ENCODE data around the gene CALB2. TPM values are rescaled to one million over a fixed set of nuclear protein-coding genes. Genes with fewer than 3 reads are reported as not detected.
"Not testable (repeated sequence)": the region's sequence is repeated elsewhere in the genome, so short reads cannot be mapped to it uniquely, and the experiment has no call there.

Gene CALB2
- total and polyA plus RNA-seq, 2 donors (not counting 3 experiments of a cell fraction or from before 2014, with no cell fraction given): not detected

- dilution Hi-C loops (cut with MboI; ENCODE audit: extremely low pct_ligation_motif_present, low sequenced_read_pairs): no loop called here
- Histone ChIP-seq H3K36me3 (ENCODE audit: control insufficient read depth in 2 of 2, extremely low read depth in 1 of 2, insufficient read depth in 2 of 2, low read length in 2 of 2) (no peaks in the 10 kb centered on the region), H3K27ac (ENCODE audit: insufficient read depth, low read depth, low read length) (no peak overlapping the region), H3K4me1 (ENCODE audit: control insufficient read depth, extremely low read depth, insufficient read depth, low read length) (peaks cover 2% of the 10 kb centered on the region), H3K4me3 (replicated peaks in 1 of 3; ENCODE audit: insufficient read depth in 1 of 3, low read depth in 1 of 3, low read length in 3 of 3) (no peak overlapping the region), H4K20me1 (replicated peaks; ENCODE audit: control insufficient read depth, extremely low read depth, insufficient read depth, low read length) (no peaks in the 10 kb centered on the region), H2AFZ (ENCODE audit: low read depth, low read length) (no peak overlapping the region), H3K4me2 (ENCODE audit: insufficient read depth, low read length) (no peak overlapping the region), H3K79me2 (ENCODE audit: control insufficient read depth, insufficient read depth, low read length) (no peaks in the 10 kb centered on the region), H3K9ac (replicated peaks; ENCODE audit: extremely low read depth, insufficient read depth, low read length) (no peak overlapping the region), H3K27me3 (ENCODE audit: control insufficient read depth in 2 of 2, insufficient read depth in 2 of 2, low read length in 2 of 2) (no peaks in the 10 kb centered on the region), H3K9me1 (replicated peaks; ENCODE audit: control insufficient read depth, extremely low read depth, insufficient read depth, low read length) (no peaks in the 10 kb centered on the region), H3K9me3 (replicated peaks; ENCODE audit: control insufficient read depth, insufficient read depth, low read length) (no peaks in the 10 kb centered on the region)
- POLR2A ChIA-PET: no interaction called here
- intact Hi-C loops (cut with micrococcal nuclease): loop anchor here (5.0 kb wide), 1 partner anchor 584 kb away; no protein-coding TSS in a partner anchor
- BruUV-seq (replicated peaks): no TSS peak
- DNase-seq (ENCODE audit: low read depth, low spot score): no peak
- TF ChIP-seq GATA2 (IDR thresholded peaks at IDR 0.05; ENCODE audit: insufficient read depth, insufficient read length, low read depth, low read length) (no peak), MYC (IDR thresholded peaks at IDR 0.05; ENCODE audit: low read depth, low read length) (no peak), JUN (IDR thresholded peaks at IDR 0.05; ENCODE audit: borderline replicate concordance, insufficient read depth, insufficient read length, low read depth) (no peak), POLR2AphosphoS5 (IDR thresholded peaks at IDR 0.05; ENCODE audit: insufficient read depth, low read depth, low read length) (no peak), CTCF (IDR thresholded peaks at IDR 0.05; ENCODE audit: extremely low read depth in 1 of 2, insufficient read depth in 1 of 2, low read depth in 1 of 2, low read length in 2 of 2) (no peak), MAX (IDR thresholded peaks at IDR 0.05; ENCODE audit: insufficient read depth, insufficient read length) (no peak), FOS (IDR thresholded peaks at IDR 0.05; ENCODE audit: borderline replicate concordance, insufficient read depth, low read length) (no peak), POLR2A (IDR thresholded peaks at IDR 0.05; ENCODE audit: low read depth, low read length) (no peak), EZH2 (IDR thresholded peaks at IDR 0.05; ENCODE audit: borderline replicate concordance, low read depth, low read length, severe bottlenecking) (no peak)
- CTCF ChIA-PET: interaction anchor here (0.9 to 6.3 kb wide), 5 partner anchors 9 to 143 kb away, joined by 3 to 36 read pairs (median 4); no protein-coding TSS in a partner anchor
- FAIRE-seq: no peak
These were observed 2.3 kb upstream of the CALB2 start for GRCh38 chr16:71356051-71356740.

- H3K9ac ChIP-seq (replicated peaks; ENCODE audit: extremely low read depth, insufficient read depth, low read length); H3K9me3 ChIP-seq (replicated peaks; ENCODE audit: control insufficient read depth, insufficient read depth, low read length); H3K4me2 ChIP-seq (ENCODE audit: insufficient read depth, low read length); H3K4me3 ChIP-seq (replicated peaks in 1 of 3; ENCODE audit: insufficient read depth in 1 of 3, low read depth in 1 of 3, low read length in 3 of 3); FAIRE-seq; dilution Hi-C loops (cut with MboI; ENCODE audit: extremely low pct_ligation_motif_present, low sequenced_read_pairs); H3K4me1 ChIP-seq (ENCODE audit: control insufficient read depth, extremely low read depth, insufficient read depth, low read length); H3K27ac ChIP-seq (ENCODE audit: insufficient read depth, low read depth, low read length); BruUV-seq (replicated peaks); H3K9me1 ChIP-seq (replicated peaks; ENCODE audit: control insufficient read depth, extremely low read depth, insufficient read depth, low read length); DNase-seq (ENCODE audit: low read depth, low spot score); H3K36me3 ChIP-seq (ENCODE audit: control insufficient read depth in 2 of 2, extremely low read depth in 1 of 2, insufficient read depth in 2 of 2, low read length in 2 of 2); H4K20me1 ChIP-seq (replicated peaks; ENCODE audit: control insufficient read depth, extremely low read depth, insufficient read depth, low read length); H2AFZ ChIP-seq (ENCODE audit: low read depth, low read length); H3K27me3 ChIP-seq (ENCODE audit: control insufficient read depth in 2 of 2, insufficient read depth in 2 of 2, low read length in 2 of 2); H3K79me2 ChIP-seq (ENCODE audit: control insufficient read depth, insufficient read depth, low read length); POLR2A ChIA-PET: not testable (repeated sequence)
- CTCF ChIA-PET: interaction anchor here (1.0 to 6.3 kb wide), 4 partner anchors 14 to 142 kb away, joined by 3 to 36 read pairs (median 6); no protein-coding TSS in a partner anchor
- intact Hi-C loops (cut with micrococcal nuclease): loop anchor here (5.0 kb wide), 1 partner anchor 585 kb away; no protein-coding TSS in a partner anchor
These were observed 1.6 kb upstream of the CALB2 start for GRCh38 chr16:71356936-71357335.
